Neural cell (in vitro differentiated cells): ENCODE data around the gene KLC1. TPM values are rescaled to one million over a fixed set of nuclear protein-coding genes. Genes with fewer than 3 reads are reported as not detected.

Source experiments
- H2AFZ ChIP-seq: fragments of 200-600, 300-800 bp; sonication (generic), shearing (Covaris generic); 2 replicates; pipeline ENCODE4 v1.6.0; 2014; ENCODE audit warnings: low read depth, mild to moderate bottlenecking, antibody characterized with exemption, low read length, moderate library complexity
- H3F3A ChIP-seq: fragments of 200-600 bp; shearing (Covaris generic); 2 replicates; pipeline ENCODE4 v1.6.1; 2016; ENCODE audit warnings: mild to moderate bottlenecking, moderate library complexity, mixed read lengths, antibody characterized with exemption, low read length; ENCODE audit not compliant: insufficient read depth, poor library complexity, severe bottlenecking
- H3K27ac ChIP-seq: fragments of 200-600, 300-800 bp; sonication (generic), shearing (Covaris generic); 2 replicates; pipeline ENCODE4 v1.5.1; 2014; ENCODE audit warnings: mild to moderate bottlenecking, low read length, moderate library complexity
- H3K27me3 ChIP-seq: fragments of 300-800, 200-600 bp; sonication (generic), shearing (Covaris generic); 2 replicates; pipeline ENCODE4 v1.6.0; 2014; ENCODE audit warnings: mild to moderate bottlenecking, low read depth, low read length, moderate library complexity; ENCODE audit not compliant: insufficient read depth
- H3K36me3 ChIP-seq: fragments of 300-800, 200-600 bp; sonication (generic), shearing (Covaris generic); 2 replicates; pipeline ENCODE4 v1.5.1; 2014; ENCODE audit warnings: mild to moderate bottlenecking, antibody characterized with exemption, low read length, moderate library complexity; ENCODE audit not compliant: insufficient read depth
- H3K4me2 ChIP-seq: fragments of 300-800, 200-600 bp; sonication (generic), shearing (Covaris generic); 2 replicates; pipeline ENCODE4 v1.6.0; 2014; ENCODE audit warnings: mild to moderate bottlenecking, low read length
- H3K4me3 ChIP-seq: fragments of 300-800, 200-600 bp; sonication (generic), shearing (Covaris generic); 2 replicates; pipeline ENCODE4 v1.5.1; 2014; ENCODE audit warnings: mild to moderate bottlenecking, low read length, moderate library complexity
- H3K79me2 ChIP-seq: fragments of 200-600 bp; shearing (Covaris generic); replicated peaks from 2 replicates; pipeline ENCODE4 v1.6.0; 2014; ENCODE audit warnings: mild to moderate bottlenecking, low read length, moderate library complexity; ENCODE audit not compliant: insufficient read depth
- H3K9ac ChIP-seq: fragments of 300-800, 200-600 bp; sonication (generic), shearing (Covaris generic); 2 replicates; pipeline ENCODE4 v1.6.1; 2016; ENCODE audit warnings: mild to moderate bottlenecking, low read length, mixed read lengths
- H3K9me2 ChIP-seq: fragments of 200-600 bp; shearing (Covaris generic); 2 replicates; pipeline ENCODE4 v1.6.1; 2016; ENCODE audit warnings: mild to moderate bottlenecking, low read length, mixed read lengths; ENCODE audit not compliant: insufficient read depth
- H3K9me3 ChIP-seq: fragments of 200-600, 300-800 bp; sonication (generic), shearing (Covaris generic); 2 replicates; pipeline ENCODE4 v1.6.1; 2016; ENCODE audit warnings: mild to moderate bottlenecking, mixed run types, low read length, moderate library complexity, mixed read lengths
- H4K20me1 ChIP-seq: fragments of 200-600 bp; shearing (Covaris generic); 2 replicates; pipeline ENCODE4 v1.6.1; 2016; ENCODE audit warnings: mild to moderate bottlenecking, mixed run types; ENCODE audit not compliant: insufficient read depth
- EP300 ChIP-seq: fragments of 450-650 bp; conservative IDR thresholded peaks from 2 replicates; pipeline ENCODE4 v1.6.1; 2014; ENCODE audit warnings: antibody characterized with exemption, mild to moderate bottlenecking, moderate library complexity; ENCODE audit not compliant: poor library complexity, severe bottlenecking
- EZH2 ChIP-seq: fragments of 200-600, 300-800 bp; shearing (Covaris generic), sonication (generic); IDR thresholded peaks from 2 replicates; pipeline ENCODE4 v1.6.1; 2014; ENCODE audit warnings: antibody characterized with exemption, low read length, borderline replicate concordance, mild to moderate bottlenecking; ENCODE audit not compliant: insufficient read depth, poor library complexity, severe bottlenecking
- MXI1 ChIP-seq: fragments of 450-650 bp; conservative IDR thresholded peaks from 2 replicates; pipeline ENCODE4 v1.6.1; 2014; ENCODE audit warnings: antibody characterized with exemption, mild to moderate bottlenecking; ENCODE audit not compliant: poor library complexity, severe bottlenecking
- POLR2AphosphoS5 ChIP-seq: IDR thresholded peaks from 2 replicates; pipeline ENCODE4 v1.6.1; 2012
- RAD21 ChIP-seq: fragments of 450-650 bp; conservative IDR thresholded peaks from 2 replicates; pipeline ENCODE4 v1.6.1; 2014; ENCODE audit warnings: antibody characterized with exemption, mild to moderate bottlenecking, moderate library complexity
- SMC3 ChIP-seq: fragments of 450-650 bp; conservative IDR thresholded peaks from 2 replicates; pipeline ENCODE4 v1.6.1; 2014; ENCODE audit warnings: antibody characterized with exemption, mild to moderate bottlenecking, moderate library complexity; ENCODE audit not compliant: poor library complexity
- TAF1 ChIP-seq: IDR thresholded peaks from 2 replicates; pipeline ENCODE4 v1.6.1; 2012; ENCODE audit warnings: low read depth
- polyA plus RNA-seq: library from polyadenylated mRNA; depleted of rRNA; stranded (reverse); fragments of >200 nt; gene quantifications from 2 replicates; pipeline ENCODE4 v1.2.3, GENCODE V29; 2014
- TF ChIP-seq, protein P1 (sequence below): IDR thresholded peaks from 2 replicates; pipeline ENCODE4 v1.6.1; 2012; ENCODE audit warnings: borderline replicate concordance
- TF ChIP-seq, protein P2 (sequence below): fragments of 450-650 bp; IDR thresholded peaks from 2 replicates; pipeline ENCODE4 v1.5.1; 2014; ENCODE audit warnings: antibody characterized with exemption, mild to moderate bottlenecking, moderate library complexity; ENCODE audit not compliant: poor library complexity, severe bottlenecking

KLC1 gene
- polyA plus RNA-seq, 1 donor from 2014 or later = 1,272 TPM

DNA sequence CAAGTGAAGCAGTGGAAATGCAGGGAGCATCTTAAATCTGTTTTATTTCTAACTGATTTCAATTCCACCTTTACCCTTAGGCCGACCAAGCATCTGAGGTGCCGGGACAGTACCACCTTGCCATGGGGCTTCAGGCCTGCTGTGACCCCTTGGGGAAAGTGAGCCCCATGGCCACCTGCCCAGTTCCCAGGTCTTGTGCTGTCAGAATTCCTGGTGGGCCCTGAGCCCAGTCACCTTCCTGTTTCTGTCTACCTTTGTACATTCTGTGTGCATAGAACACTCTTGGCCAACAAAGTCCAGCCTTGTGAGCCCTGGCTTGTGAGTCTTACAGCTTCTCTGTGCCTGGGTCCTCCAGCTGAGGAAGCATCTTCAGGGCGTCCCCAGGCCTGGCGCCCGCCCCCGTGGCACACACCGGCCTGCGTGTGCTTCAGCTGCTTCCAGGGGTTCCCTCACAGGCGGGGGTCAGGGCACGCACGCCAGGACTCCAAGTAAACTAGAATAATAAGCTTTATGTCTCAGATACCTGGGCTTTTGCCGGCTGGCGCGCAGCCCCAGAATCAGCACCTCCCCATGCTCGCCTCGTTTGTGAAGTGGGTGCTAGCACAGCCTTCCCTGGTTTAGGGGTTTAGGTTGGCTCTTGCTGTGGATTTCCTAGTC is 96.9 kb downstream of the KLC1 start:
- Histone ChIP-seq H4K20me1 (no peaks in the 10 kb centered on the region), H3K27me3 (no peaks in the 10 kb centered on the region), H3K9ac (no peak overlapping the region), H3K36me3 (no peaks in the 10 kb centered on the region), H3K9me3 (no peaks in the 10 kb centered on the region), H3K79me2 (peaks cover 17% of the 10 kb centered on the region), H3K4me3 (no peak overlapping the region), H2AFZ (no peak overlapping the region), H3K27ac (no peak overlapping the region), H3F3A (no peaks in the 10 kb centered on the region), H3K4me2 (no peak overlapping the region), H3K9me2 (no peaks in the 10 kb centered on the region)
- no peak for TF ChIP-seq RAD21
- TF ChIP-seq, protein P1, sequence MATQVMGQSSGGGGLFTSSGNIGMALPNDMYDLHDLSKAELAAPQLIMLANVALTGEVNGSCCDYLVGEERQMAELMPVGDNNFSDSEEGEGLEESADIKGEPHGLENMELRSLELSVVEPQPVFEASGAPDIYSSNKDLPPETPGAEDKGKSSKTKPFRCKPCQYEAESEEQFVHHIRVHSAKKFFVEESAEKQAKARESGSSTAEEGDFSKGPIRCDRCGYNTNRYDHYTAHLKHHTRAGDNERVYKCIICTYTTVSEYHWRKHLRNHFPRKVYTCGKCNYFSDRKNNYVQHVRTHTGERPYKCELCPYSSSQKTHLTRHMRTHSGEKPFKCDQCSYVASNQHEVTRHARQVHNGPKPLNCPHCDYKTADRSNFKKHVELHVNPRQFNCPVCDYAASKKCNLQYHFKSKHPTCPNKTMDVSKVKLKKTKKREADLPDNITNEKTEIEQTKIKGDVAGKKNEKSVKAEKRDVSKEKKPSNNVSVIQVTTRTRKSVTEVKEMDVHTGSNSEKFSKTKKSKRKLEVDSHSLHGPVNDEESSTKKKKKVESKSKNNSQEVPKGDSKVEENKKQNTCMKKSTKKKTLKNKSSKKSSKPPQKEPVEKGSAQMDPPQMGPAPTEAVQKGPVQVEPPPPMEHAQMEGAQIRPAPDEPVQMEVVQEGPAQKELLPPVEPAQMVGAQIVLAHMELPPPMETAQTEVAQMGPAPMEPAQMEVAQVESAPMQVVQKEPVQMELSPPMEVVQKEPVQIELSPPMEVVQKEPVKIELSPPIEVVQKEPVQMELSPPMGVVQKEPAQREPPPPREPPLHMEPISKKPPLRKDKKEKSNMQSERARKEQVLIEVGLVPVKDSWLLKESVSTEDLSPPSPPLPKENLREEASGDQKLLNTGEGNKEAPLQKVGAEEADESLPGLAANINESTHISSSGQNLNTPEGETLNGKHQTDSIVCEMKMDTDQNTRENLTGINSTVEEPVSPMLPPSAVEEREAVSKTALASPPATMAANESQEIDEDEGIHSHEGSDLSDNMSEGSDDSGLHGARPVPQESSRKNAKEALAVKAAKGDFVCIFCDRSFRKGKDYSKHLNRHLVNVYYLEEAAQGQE = no peak
- no peak for TF ChIP-seq POLR2AphosphoS5
- no peak for TF ChIP-seq TAF1
- TF ChIP-seq, protein P2, sequence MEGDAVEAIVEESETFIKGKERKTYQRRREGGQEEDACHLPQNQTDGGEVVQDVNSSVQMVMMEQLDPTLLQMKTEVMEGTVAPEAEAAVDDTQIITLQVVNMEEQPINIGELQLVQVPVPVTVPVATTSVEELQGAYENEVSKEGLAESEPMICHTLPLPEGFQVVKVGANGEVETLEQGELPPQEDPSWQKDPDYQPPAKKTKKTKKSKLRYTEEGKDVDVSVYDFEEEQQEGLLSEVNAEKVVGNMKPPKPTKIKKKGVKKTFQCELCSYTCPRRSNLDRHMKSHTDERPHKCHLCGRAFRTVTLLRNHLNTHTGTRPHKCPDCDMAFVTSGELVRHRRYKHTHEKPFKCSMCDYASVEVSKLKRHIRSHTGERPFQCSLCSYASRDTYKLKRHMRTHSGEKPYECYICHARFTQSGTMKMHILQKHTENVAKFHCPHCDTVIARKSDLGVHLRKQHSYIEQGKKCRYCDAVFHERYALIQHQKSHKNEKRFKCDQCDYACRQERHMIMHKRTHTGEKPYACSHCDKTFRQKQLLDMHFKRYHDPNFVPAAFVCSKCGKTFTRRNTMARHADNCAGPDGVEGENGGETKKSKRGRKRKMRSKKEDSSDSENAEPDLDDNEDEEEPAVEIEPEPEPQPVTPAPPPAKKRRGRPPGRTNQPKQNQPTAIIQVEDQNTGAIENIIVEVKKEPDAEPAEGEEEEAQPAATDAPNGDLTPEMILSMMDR = no peak
- TF ChIP-seq EZH2 = no peak
- TF ChIP-seq MXI1 = no peak
- TF ChIP-seq EP300 = no peak
- TF ChIP-seq SMC3 = no peak

DNA sequence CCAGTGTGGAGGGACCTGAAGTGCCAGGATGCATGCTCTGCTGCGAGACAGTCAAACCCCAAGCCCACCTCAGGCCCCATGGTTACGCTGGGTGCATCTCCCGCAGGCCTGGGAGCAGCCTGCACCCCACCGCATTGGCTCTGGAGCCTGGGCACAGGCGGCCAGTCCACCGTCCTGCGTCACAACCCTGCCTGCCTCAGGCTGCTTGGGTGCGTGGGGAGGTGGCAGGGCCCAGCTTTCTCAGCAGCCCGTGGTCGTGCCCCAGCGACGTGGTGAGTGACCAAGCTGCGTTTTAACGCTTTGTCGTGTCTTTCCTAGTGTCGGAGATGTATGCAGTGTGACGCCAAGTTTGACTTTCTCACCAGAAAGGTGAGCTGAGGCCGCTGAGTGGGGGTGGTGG is 97.5 kb downstream of the KLC1 start:
- Histone ChIP-seq H3K4me2 (no peak overlapping the region), H3F3A (no peaks in the 10 kb centered on the region), H3K9me2 (no peaks in the 10 kb centered on the region), H3K79me2 (peaks cover 13% of the 10 kb centered on the region), H3K36me3 (no peaks in the 10 kb centered on the region), H4K20me1 (no peaks in the 10 kb centered on the region), H3K9ac (no peak overlapping the region), H3K27ac (no peak overlapping the region), H3K27me3 (no peaks in the 10 kb centered on the region), H3K4me3 (no peak overlapping the region), H3K9me3 (no peaks in the 10 kb centered on the region), H2AFZ (no peak overlapping the region)
- TF ChIP-seq, protein P1 = no peak
- TF ChIP-seq, protein P2 = no peak
- TF ChIP-seq MXI1 (no peak), POLR2AphosphoS5 (no peak), EP300 (no peak), EZH2 (no peak), SMC3 (no peak), TAF1 (no peak), RAD21 (no peak)
